Hindlimb muscle (tissue), 1 donor: ENCODE data around the gene RPP25L. TPM values are rescaled to one million over a fixed set of nuclear protein-coding genes. Genes with fewer than 3 reads are reported as not detected.
A peak's percentile ranks its signal among the peaks of the same experiment; 100 is the strongest.

ENCODE experiments used
- DNase-seq: peaks from one replicate; pipeline ENCODE4 v3.0.0-alpha.2; 2013
- polyA plus RNA-seq: library from polyadenylated mRNA; unstranded; fragments of 120-200 nt; gene quantifications from one replicate; pipeline ENCODE4 v1.2.1, GENCODE V29; 2013; ENCODE audit not compliant: insufficient read length

RPP25L gene
- polyA plus RNA-seq, 1 donor: 20.9 TPM

DNA sequence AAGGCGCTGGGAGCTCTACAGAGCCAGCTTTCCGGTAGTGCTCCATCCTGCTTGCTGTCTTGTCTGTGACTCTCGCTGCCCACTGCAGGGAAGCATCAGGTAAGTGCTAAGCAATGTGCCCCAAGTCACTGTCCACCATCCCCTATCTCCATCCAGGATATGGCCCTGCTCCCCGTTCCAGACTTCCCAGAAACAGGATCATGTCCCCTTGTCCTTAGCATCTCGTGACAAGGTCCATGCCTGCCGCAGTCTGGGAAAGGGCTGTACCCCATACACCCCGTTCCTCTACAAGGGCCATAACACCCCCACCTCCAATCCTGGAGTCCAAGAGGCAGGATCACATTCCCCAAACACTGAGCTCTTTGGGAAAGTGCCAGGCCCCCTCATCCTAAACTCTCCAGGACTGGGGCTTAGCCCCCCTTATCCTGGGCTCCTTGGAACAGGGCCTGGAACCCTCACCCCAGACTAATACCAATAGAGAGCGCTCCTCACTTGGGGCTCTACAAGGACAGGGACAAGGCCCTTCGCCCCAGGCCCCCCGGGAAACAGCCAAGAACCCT, 566 bp downstream of the RPP25L start:
- peak; percentile 34 for DNase-seq

DNA sequence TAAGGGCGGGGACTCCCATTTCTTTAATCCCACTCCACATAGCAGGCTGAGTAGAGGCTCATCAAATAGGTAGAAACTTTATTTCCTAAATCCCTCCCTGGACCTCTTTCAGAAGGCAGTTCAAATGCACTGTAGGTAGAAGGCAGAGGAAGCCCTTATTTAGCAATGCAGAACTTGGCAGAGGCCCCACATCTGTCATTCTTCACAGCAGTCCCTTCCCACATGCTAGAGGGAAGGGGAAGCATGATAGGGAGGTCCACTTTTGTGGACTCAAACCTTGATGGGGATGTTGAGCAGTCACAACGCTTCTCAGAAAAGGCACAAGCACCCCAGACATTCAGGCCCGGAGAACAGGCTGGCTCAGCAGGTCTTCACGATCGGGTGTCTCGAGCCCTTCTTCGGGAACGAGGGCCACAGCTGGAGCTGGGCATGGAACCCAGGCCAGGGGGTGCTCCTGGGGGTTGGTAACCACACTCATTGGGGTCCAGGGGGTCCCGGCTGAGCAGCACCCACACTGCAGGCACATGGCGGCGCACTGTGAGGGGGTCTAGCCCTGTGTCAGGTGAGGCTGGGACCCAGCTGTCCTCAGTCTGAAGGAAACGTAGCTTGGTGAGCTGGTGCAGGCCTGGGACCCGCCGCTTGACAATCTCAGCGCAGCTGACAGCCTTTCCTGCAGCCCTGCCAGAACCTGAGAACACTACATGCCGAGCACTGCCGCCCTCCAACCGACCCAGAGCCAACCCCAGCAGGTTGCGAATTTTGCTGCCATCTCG, 1.3 kb downstream of the RPP25L start:
- no peak for DNase-seq

DNA sequence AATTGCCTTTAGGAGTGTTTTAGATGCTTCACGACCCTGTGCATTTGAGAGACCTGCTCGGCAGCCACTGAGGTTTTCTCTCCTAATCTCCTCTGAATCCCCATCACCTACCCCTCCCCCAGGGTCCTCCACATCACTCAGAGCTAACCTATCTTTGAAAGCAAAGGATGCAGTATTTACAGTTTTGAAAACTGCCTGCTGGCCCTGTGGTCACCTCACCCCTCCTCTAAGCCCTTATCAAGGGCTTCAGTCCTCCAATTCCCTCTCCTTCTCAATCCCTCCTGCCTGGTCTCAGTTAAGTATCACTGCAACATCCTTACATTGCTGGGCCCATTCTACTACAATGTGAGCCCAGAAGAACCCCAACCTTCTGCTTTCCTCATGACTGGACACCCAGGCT, 4.6 kb downstream of the RPP25L start:
- no peak for DNase-seq

DNA sequence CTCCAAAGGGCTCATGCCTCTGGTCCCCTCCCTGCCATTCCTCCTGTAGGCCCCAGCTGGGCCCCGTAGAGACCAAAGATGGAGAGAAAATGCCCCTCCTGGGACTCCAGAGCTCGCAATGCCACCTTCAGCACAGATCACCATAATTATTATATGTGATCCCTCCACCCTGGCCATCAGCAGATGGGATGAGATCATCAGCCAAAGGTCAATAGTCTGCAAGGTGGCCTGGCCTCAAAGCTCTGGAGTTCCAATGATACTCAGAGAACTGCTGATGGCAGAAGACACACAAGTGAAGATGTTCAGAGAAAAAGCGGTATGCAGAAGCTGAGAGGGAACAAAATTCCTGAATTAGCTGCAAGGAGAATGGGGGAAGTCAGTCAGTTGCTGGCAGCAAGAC, 5.0 kb downstream of the RPP25L start:
- no peak for DNase-seq

DNA sequence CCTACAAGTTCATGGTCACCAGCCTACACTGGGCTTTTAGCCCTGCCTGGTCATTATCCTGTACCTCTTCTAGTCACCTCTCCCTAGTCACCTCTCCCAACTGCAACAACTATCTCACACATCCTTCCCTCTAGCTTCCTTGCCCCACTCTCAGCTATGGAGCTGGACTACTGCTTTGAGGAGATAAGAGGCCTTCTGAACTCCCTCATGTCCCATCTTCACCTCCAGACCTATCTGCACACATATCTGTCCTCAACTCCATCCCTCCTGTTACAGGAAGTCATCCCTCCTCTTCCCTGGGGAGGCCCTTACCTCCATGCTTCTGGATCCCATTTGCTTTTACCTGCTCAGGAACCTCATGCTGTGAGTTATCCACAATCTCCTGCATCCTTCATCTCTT, 5.7 kb downstream of the RPP25L start:
- DNase-seq: no peak

DNA sequence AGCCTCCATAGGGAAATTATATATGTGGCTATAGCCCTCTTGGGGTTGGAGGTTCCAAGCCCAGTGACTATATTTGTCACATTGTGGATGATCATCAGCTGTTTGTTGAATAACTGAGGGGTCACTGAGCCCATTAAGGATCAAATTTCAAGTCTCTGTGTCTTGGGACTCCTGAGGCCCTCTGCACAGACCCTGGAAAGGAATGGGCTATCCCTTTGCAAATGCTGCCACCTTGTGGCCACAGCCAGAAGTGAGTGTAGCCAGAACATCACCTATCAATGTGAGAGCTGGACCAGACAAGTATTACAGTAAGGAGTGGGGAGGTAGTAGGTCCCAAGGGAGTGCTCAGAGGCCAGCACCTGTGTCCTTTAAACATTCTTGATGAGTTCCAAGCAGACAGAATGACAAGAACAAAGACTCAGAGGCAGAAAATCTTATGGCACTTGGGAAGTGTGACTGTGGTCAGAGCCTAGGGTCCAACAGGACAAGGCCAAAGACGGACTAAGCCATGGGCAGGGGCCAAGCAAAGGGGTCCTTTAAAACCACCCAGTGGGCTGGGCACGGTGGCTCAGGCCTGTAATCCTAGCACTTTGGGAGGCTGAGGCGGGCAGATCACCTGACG, 8.2 kb downstream of the RPP25L start:
- DNase-seq: peak; percentile 82

DNA sequence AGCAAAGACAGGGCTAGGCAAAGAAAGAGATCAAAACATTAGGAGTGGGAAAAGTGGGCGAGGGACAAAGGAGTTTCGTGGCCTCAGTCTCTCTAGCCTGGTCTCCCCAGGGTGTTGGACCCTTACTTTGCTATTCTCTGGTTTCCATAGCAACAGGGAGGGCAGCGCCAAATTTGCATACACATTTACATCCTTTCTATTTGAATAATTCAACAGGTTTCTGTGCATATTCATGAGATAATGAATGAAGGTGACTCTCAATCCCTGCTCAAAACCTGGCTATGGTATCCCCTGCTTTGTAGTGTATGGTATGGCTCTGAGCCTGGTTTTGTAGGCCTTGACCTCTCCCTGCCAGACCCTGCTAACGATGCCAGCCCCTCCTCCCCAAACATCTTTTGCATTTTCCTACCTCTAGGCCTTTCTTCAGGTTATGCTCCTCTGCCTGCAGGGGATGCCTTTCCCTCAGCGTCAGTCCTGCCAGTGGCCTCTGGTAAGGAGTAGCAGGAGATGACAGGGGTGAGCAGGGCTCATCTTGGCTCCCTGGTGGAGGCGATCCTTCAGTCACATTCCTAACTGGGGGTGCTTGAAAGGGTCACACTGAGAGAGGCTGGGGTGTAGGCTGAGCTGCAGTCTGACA, 9.8 kb downstream of the RPP25L start:
- DNase-seq: no peak

DNA sequence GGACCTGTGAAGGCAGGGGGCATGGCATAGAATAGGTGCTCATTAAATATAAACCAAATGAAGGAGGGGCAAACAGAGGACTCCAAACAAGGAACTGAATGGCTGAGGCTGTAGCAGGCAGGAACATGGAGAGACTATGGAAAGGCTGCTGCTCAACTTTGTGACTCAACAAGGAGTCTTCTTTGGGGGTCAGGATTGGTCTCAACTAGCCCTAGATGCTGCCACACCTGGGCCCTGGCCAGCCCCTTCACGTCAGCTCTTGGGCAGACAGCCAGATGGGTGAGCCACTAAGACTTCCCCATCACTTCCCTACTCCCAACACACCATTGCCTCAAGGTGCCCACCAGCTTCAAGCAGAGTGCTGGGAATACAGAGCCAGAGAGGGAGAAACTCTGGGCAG, 11.0 kb downstream of the RPP25L start:
- DNase-seq: no peak

DNA sequence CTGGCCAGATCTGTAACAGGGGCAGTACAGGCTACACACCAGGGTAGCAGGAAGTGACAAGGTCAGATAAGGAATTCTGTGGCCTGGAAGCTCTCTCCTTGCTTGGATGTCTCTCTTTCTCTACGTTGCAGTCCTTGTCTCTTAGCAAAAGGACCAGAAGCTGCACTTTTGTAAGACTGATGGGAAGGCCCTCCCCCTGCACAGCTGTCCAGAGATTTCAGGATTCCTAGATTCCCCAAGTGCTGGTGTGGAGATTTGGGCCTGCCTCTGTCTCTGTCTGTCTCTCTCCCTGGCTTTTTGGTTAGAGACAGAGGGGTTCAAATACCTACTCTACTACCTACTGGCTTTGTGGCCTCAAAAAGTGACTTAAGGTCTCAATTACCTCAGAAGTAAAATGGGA, 12.4 kb downstream of the RPP25L start:
- DNase-seq: no peak

DNA sequence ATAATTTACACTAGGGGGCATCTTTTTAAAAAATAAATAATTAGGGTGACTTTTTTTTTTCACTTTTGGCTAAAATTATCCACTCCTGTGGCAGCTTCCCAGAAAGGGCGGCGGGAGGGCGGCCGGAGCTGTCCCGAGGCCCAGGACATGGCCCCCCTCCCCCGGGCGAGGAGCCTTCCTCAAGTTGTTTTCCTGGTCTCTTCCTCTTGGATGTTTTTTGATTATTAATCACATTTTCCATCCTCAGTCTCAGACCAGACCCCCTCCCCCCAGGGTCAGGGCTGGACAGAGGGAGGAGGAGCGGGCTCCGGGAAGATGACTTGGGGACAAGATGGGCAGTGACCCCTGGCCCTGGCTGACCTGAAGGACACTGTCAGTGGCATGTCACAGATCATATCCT, 17.7 kb downstream of the RPP25L start:
- no peak for DNase-seq

DNA sequence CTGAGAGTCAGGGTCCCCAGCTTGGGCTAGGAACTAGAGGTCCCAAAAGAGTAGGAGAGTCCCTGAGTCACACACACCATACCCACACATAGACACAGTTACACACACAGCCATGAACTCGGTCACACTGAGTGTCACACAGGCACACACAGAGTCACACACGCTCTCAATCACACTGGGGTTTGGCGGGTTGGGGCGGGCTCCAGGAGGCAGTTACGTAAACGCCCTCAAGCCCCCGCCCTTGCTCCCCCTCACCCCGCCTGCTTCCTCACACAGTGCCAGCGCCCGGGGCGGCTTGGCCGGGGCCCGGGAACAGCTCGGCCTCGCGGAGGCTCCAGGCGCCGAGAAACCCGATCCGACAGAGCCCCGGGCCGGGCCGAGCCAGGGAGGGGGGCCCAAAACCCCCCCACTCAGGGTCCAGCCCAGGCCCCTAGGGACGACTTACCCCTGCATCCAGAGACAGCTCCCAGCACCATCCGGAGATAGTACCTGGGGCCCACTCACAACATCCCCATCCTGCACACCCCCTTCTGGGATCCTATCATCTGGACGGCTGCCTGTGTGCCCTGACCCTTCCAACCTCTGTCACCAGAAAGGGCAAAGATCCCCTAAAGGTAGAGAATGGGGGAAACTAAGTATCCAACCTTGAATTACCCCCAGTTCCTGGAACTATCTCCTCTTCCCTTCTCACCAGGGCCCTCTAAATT, 18.8 kb downstream of the RPP25L start:
- peak; percentile 77 for DNase-seq

DNA sequence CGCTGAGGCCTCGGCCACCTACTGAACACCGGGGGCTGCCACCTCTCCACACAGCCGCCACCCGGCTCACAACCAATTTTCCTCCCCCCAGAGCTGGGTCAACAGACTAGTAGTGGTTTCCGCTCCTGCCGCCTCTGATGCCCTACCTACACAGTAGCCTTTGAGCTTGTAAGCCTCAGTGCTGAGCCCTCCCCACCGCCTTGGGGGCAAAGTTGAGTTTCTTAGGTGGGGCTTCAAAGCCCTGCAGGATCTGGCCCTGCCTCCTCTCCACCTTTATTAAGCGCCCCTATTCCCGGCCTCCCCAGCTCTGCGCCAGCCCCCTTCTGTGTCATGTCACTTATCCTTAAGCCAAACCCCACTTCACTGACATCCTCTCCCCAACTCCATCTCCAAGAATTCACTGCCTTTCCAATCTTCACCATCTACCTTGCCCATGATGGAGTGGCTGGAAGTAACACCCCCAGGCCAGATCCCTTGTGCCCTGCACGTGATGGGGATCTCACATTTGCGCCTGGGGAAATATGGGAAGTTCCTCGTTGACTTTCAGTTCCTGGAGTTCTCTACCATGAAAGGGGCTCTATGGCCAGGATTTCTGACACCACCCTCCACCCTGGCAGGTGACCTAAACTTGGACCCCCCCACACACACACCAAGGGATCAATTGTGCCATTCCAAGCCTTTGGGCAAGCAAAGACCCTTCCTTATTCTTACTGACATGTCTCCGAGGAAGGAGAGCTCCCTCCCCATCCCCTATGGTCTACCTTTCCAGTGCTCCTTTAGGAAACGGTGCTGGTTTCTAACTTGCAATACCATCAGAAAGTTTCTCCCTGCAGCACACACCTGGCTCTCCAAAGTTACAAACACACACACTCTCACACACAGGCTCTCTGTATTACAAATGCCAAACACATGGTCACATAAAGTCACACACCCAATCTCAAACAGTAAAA, 19.7 kb downstream of the RPP25L start:
- DNase-seq: no peak

DNA sequence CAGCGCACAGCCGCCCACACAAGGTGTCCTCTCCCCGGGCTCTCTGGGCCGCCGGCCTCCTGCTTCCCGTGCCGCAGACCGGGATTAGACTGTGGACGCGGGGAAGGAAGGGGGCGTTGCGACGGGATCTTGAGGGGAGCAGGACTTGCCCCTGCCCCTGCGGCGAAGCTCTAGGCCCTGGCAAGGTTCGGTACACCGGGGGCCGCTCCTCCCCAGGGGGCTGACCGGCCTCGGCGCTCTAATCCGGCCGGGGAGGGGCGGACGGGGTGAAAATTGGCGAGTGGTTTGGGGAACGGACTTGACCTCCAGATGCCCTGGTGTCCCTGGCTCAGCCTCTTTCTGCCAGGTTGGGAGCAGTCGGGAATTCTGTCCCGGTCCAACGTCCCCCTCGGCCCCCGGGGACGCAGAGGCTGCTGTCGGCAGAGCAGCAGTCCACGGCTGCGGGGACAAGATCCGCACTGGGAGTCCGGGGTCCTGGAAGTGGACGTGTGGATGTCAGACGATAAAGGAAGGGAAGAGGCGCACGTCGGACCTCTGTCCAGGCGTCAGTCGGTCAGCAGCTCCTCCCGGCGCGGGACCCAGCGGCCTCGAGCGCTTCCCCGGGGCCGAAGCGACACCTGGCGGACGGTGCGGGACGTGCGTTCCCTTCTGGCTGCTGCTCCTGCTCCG, 20.5 kb downstream of the RPP25L start:
- peak; percentile 89 for DNase-seq

DNA sequence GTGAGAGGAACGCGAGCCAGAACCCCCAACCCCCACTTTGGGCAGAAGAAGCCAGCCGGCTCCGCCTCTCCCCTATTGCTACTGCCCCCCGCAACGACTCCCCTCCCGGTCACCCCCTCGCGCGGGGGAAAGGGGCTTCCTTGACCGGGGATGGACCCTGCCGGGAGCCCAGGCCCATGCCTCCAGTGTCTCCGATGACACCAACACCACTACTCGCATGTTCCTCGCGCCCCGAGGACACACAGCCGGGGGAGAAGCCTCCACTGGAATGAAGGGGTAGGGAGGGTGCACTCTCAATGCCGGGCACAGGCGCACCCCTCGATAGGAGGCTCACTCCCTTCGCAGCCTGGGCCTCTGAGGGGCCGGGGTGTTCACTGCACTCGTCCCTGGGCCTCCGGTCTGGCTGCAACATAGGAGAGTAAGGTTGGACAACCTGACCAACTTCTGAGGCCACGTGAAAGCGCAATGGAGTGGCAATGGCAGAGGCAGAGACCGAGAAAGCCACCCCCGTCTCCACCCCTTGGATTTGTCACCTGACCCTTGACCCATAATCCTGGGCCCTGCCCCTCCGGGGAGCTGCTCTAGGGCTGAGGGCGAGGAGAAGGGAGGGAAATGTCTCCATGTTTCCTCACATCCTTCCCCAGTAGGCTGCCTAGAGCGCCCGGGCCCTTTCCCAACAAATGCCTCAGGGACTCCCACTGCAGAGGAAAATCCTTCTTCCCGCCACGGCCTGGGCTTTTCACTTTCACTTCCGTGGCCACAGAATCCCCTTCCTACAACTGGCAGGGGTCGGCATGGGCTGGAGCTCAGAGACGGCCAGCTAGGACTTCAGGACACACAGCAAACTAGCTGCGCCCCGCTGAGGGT, 21.3 kb downstream of the RPP25L start:
- DNase-seq: no peak

DNA sequence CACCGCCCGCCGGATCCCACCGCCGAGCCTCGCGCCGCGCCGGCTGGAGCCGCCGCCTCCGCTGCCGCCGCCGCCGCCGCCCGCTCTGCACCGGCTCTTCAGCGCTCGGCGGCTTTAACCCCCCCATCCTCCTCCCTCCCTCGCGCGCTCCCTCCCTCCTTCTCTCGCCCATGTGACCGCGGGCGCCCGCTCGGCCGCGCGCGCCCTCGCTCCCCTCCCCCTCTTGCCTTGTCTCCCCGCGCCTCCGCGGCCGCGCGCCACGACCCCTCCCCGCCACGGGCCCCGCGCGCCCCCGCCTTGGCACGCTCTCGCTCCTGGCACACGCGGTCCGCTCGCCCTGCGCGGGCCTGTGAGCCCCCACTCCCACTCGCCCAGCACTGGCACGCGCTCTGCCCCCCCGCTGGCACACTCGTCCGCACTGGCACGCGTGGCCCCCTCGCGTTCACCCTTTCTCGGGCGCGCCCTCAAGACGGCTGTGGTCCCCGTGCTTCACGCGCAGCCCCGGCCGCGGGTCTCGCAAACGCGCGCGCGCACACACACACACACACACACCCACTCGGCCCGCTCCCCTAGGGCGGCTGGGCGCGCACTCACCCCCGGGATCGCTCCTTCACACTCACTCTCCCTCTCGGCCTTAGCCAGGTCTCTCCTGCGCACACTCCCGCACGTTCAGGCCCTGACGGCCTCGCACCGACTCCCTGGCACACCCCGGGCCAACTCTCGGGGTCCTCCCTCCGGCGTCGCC, 22.1 kb downstream of the RPP25L start, which contains the start of gene CNTFR:
CNTFR (minus strand) TSS at position 89 of the 745 bp plus-strand sequence. CDS start 20,743 bp downstream, outside the sequence.
- peak; percentile 83 for DNase-seq

DNA sequence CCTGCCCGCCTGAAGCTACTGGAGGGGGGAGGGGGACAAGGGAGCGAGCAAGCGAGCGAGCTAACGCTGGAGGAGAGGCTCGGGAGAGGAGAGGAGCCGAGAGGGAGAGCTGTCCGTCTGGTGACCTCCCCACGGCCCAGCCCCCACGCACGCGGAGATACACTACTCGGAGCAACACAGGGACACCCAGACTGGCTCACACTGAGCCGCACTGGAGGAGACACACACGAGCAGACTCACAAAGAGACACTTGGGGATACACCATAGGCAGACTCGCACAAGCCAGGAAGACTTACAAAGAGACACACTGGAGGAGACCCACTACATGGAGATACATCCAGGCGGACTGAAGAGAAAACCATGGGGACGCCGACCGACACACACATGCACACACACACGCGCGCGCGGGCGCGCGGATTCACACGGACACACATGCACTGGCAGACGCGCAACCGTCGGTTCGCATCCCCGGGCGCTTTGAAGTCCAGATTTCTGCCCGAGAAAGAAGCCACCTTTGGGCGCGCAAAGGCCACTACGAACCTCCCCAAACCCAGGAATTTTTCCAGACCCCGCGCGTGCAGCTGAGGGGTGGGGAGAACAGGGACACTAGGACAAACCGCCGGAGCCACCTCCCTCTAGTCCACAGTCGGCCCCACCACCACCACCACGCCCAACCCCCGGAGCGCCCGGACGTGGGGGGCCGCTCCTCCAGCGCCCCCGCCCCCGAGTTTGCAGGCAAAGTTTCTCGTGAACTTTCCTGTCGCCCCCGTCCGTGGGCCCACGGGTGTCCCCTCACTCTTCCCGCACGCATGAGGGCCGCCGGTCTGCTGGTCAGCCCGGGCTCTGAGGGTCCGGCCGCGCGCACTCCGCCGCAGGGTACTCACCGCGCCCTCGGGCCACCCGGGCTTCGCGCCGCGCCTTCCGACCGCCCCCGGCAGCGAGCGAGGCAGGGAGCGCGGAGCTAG, 22.9 kb downstream of the RPP25L start:
- no peak for DNase-seq

DNA sequence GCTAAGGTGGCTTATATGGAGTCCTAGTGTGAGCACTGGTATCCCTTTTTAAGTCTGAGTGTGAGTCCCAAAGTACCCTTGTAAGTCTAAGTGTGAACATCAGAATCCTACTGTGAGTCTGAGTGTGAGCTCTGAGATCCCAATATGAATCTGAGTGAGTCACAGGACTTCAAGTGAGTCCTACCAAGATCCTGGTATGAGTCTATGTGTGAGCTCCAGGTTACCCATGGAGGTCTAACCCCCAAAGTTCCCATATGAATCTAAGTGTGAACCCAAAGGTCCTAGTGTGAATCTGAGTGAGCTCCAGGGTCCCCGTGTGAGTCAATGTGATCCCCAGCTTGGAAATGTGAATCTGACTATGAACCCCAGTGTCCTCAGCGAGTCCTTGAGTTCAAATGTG, 24.6 kb downstream of the RPP25L start:
- no peak for DNase-seq
